Cardiac fibroblast (primary cell): ENCODE results near the gene DENND2D.

Experiments used
- DNase-seq, 2 donors: peaks; one replicate each; pipeline versions ENCODE4 v3.0.0 to v3.0.0-alpha.2; 2010; ENCODE audit warnings: low read depth in 2 of 2
- H3K4me3 ChIP-seq, 2 donors: replicated peaks in 1 of 2; 1 replicate in 1 of 2; 2 replicates in 1 of 2; pipeline ENCODE4 v1.5.1; 2011; ENCODE audit warnings: low read depth in 2 of 2, low read length in 2 of 2, mild to moderate bottlenecking in 2 of 2, moderate library complexity in 1 of 2
- TF ChIP-seq, protein P1 (sequence below): IDR thresholded peaks from one replicate; pipeline ENCODE4 v1.5.1; 2011; ENCODE audit warnings: low read depth, mild to moderate bottlenecking, low read length, inconsistent platforms

DENND2D gene, protein sequence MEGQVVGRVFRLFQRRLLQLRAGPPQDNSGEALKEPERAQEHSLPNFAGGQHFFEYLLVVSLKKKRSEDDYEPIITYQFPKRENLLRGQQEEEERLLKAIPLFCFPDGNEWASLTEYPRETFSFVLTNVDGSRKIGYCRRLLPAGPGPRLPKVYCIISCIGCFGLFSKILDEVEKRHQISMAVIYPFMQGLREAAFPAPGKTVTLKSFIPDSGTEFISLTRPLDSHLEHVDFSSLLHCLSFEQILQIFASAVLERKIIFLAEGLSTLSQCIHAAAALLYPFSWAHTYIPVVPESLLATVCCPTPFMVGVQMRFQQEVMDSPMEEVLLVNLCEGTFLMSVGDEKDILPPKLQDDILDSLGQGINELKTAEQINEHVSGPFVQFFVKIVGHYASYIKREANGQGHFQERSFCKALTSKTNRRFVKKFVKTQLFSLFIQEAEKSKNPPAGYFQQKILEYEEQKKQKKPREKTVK

DNA sequence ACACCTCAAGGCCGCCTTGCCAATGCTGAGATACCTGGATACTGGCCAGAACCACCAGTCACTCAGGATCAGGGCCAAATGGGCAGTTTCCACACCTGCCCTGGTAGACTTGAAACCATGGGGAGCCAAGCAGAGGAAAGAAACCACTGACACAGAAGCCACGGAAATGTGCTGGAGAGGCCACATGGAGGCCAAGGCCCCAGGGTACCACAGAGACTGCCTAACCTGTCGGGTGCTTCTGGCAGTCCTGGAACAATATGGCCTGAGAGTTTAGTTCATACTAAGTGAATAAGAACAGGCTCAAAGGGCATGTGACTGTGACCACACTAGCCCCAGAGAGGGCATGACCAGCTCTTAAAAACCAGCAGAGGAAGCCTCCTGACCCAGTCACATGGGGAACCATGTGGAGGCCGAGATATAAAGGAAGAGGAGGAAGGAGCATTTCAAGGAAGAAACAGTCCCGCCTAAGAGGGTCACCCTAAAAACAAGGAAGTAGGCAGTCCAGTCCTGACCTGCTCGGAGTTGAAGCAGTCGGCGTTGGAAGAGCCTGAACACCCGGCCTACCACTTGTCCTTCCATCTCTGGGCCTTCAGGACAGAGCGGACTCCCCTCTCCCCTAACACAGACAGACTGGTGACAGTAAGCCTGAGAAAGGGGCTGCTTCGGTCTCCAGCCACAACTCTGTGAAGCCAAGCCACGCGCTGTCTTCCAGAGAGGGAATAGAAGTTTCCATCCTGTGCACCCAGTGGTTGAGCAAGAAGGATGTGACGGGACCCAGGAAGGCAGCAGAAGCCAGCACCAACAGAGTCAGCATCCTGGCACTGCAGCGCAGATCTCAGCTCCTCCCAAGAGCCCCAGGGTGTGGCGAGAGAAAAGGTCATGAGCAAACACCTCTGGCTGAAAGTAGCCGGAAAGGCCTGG is at the start of gene DENND2D:
DENND2D (minus strand) TSS at position 766 of the 921 bp plus-strand sequence; CDS start at position 579, 187 bp downstream.
- no peak for DNase-seq
- H3K4me3 ChIP-seq, result no peak within 1 kb of the TSS
- TF ChIP-seq, protein P1, sequence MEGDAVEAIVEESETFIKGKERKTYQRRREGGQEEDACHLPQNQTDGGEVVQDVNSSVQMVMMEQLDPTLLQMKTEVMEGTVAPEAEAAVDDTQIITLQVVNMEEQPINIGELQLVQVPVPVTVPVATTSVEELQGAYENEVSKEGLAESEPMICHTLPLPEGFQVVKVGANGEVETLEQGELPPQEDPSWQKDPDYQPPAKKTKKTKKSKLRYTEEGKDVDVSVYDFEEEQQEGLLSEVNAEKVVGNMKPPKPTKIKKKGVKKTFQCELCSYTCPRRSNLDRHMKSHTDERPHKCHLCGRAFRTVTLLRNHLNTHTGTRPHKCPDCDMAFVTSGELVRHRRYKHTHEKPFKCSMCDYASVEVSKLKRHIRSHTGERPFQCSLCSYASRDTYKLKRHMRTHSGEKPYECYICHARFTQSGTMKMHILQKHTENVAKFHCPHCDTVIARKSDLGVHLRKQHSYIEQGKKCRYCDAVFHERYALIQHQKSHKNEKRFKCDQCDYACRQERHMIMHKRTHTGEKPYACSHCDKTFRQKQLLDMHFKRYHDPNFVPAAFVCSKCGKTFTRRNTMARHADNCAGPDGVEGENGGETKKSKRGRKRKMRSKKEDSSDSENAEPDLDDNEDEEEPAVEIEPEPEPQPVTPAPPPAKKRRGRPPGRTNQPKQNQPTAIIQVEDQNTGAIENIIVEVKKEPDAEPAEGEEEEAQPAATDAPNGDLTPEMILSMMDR, result no peak

DNA sequence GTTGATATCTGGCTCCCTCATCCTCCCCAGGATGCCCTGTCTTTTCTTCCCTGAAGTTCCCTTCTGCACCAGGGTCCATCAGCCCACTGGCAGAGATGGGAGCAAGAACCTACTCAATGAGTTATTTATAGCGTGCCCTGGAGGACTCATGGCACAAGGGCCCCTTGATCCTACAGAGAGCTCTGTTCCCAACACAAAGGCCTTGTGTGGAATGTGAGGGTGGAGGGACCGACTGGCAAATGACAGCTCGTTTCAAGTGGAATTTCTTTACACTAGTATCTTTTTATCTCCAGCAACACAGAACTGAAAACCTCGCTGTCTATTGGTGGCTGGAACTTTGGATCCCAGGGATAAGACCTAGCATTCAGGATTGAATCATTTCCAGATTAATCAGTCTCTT is 49.5 kb upstream of the DENND2D start:
- H3K4me3 ChIP-seq, result no peak overlapping the region
- no peak for DNase-seq
- TF ChIP-seq, protein P1, result no peak

DNA sequence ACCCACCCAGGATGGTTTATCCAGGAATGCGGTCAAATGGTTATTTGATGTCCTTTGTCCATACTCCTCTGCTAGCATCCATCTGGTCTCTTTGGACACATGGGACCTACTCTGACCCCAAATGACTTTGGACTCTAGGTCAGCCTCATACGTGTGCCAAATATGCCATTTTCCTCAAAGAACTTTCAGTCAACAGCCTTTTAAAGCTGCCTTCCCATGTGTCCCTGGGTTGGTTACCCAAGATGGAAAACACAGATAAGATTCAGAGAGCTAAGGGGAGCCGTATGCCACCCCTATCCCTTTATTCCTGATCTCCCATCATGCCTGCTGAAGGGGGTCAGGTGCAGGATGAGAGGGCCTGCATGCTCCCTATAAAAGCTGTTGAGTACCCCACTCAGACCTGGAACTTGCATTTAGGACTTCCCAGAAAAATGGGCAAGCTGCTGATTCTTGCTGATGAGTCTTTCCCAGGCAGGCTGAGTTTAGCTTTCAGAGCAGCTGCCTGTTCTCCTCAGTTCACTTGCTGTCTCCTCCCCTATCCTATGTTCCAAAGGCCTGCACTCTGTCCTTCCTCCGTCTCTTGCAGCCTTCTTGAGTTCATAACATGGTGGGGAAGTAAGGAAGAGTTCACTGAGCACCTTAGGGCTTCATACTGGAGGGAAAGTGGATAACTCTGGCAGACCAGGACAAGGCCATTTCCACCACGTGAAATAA is 46.8 kb upstream of the DENND2D start:
- no peak for DNase-seq
- TF ChIP-seq, protein P1, result no peak
- H3K4me3 ChIP-seq, result no peak overlapping the region

DNA sequence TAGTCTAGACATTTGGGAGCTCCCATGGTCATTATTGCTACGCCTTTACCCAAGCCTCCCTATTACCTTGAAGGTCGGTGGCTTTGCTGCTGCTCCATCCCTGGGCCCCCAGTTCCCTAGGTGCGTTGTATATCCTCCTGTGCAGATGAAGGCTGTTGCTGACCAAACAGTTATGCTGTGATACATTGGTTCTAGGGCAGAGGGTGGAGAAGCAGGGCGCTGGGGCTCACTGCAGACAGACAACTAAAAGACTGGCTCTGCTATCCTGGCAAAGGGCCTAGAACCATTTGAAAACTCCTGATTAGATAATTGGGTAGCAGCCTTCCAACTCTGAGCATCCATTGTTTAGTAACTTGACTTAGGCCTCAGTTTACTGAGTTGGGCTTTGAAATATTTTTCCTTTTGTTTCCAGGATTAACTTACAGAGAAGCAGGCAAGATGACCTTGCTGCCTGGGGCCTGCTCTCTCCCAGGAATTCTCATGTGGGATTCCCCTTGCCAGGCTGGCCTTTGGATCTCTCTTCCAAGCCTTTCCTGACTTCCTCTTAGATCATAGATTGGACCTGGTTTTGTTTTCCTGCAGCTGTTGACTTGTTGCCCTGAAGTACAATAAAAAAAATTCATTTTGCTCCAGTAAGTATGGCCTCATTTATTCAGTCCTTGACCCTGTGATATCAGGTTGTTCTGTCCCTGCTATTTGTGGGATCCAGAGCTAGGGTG is 42.5 kb upstream of the DENND2D start:
- peak in 1 of 2 donors; percentile 22 for DNase-seq
- TF ChIP-seq, protein P1, result no peak

DNA sequence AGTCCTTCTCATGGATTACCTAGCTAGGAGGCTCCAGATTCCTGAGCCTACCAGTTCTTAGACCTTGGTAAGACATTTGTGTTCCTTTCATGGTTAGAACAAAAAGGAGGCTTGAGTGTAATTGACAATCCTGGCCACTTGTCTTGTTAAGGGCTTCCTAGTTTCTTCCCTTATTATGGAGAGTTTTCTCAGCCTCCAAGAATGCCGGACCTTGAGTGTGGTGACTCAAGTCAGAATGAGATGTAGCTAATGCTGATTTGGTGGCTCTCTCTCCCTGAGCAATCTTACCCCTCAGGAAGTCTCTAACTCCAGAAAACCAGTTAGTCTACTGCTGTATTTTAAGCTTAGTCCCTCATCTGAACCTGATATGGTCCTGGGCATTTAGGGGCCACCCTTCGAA is 41.4 kb upstream of the DENND2D start:
- no peak overlapping the region for H3K4me3 ChIP-seq
- TF ChIP-seq, protein P1, result no peak
- DNase-seq, result no peak

More for the DNA sequence above, 42.5 kb upstream of the DENND2D start:
- no peak overlapping the region for H3K4me3 ChIP-seq
